ENCODE results near the gene NBEAL2. TPM values are rescaled to one million over a fixed set of nuclear protein-coding genes. Genes with fewer than 3 reads are reported as not detected.

NBEAL2 gene
- total and polyA plus RNA-seq, 2 of the 4 experiments (the other 2 are of a cell fraction) = 2.2 to 12.5 TPM

DNA sequence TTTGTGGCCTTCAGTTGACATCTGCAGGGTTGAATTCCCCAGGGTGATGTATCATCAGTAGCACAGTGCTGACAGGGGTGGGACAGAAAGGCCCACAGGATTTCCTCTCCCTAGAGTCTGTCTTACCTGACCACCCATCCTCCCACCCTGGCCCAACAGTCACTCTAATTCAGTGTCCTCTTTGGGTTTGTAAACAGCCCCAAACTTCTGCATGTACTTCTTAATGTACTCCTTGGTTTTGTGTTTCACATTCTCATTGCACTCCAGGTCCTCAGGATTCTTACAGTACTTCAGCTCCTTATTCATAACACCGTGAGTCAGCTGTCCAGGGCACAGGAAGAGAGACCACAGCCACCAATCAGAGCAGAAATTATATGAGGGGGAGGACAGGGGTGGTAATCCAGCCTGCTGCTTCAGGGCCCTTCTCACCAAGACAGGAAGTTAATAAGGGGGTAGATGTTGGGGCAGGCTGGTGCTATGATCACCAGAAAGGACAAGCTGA is 37.5 kb downstream of the NBEAL2 start (continued):
- TF ChIP-seq NFE2L2 (IDR thresholded peaks at IDR 0.05; ENCODE audit: low read depth, low read length) = peak; percentile 24; the same call in 1 of the 2 replicates
- TF ChIP-seq USF2 (IDR thresholded peaks at IDR 0.05; ENCODE audit: low read depth, low read length) = no peak

- H3K27me3 ChIP-seq (ENCODE audit: control insufficient read depth, insufficient read depth, low read length) = no peaks in the 10 kb centered on the region
- H4K20me1 ChIP-seq (ENCODE audit: insufficient read depth, low read length) = peaks cover 31% of the 10 kb centered on the region
- TF ChIP-seq RAD21 (IDR thresholded peaks at IDR 0.05; ENCODE audit: low read length) = no peak
- TF ChIP-seq CEBPB (IDR thresholded peaks at IDR 0.05; ENCODE audit: low read depth, low read length) = no peak
- no peak for TF ChIP-seq CHD1 (IDR thresholded peaks at IDR 0.05; ENCODE audit: low read depth, low read length)
- no peak for TF ChIP-seq MAFK (IDR thresholded peaks at IDR 0.05; ENCODE audit: low read depth, low read length)
- no peak for TF ChIP-seq POLR2A (IDR thresholded peaks at IDR 0.05; ENCODE audit: low read depth, low read length)
- TF ChIP-seq BHLHE40 (IDR thresholded peaks at IDR 0.05; ENCODE audit: low read depth, low read length) = no peak
- TF ChIP-seq, protein P1, sequence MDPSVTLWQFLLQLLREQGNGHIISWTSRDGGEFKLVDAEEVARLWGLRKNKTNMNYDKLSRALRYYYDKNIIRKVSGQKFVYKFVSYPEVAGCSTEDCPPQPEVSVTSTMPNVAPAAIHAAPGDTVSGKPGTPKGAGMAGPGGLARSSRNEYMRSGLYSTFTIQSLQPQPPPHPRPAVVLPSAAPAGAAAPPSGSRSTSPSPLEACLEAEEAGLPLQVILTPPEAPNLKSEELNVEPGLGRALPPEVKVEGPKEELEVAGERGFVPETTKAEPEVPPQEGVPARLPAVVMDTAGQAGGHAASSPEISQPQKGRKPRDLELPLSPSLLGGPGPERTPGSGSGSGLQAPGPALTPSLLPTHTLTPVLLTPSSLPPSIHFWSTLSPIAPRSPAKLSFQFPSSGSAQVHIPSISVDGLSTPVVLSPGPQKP (IDR thresholded peaks at IDR 0.05; ENCODE audit: borderline replicate concordance, low read depth, low read length) = no peak
- TF ChIP-seq USF2 (IDR thresholded peaks at IDR 0.05; ENCODE audit: low read depth, low read length) = no peak
- no peak for TF ChIP-seq MXI1 (IDR thresholded peaks at IDR 0.05; ENCODE audit: borderline replicate concordance, low read depth, low read length)
- no peak for TF ChIP-seq RCOR1 (IDR thresholded peaks at IDR 0.05; ENCODE audit: insufficient replicate concordance, low read length)
- TF ChIP-seq FOS (IDR thresholded peaks at IDR 0.05; ENCODE audit: low read depth, low read length) = no peak
- TF ChIP-seq NFE2L2 (IDR thresholded peaks at IDR 0.05; ENCODE audit: low read depth, low read length) = no peak
- TF ChIP-seq RFX5 (IDR thresholded peaks at IDR 0.05; ENCODE audit: low read depth, low read length) = no peak
- H4K8ac ChIP-seq (ENCODE audit: low read depth in 2 of 2, low read length in 2 of 2) = peak overlapping the region in 1 of 2 experiments; percentile 57; a peak in 1 of 4 replicates
- CTCF ChIA-PET = interaction anchor here (0.6 to 0.7 kb wide), 2 partner anchors 28 to 64 kb away, joined by 3 read pairs; no protein-coding TSS in a partner anchor
- WGBS, 2 experiments (ENCODE audit: extremely low coverage in 2 of 2, insufficient read length in 1 of 2) = 76% methylated on average over 2 of the region's 6 CpGs; no CpG with 5 or more reads in 1 of the 2 experiments
- ATAC-seq (ENCODE audit: low read depth) (no peak), DNase-seq (peak; percentile 26)
- peak overlapping the region; percentile 21; the same call in 1 of the 2 replicates for H3K56ac ChIP-seq (ENCODE audit: extremely low read depth, insufficient read depth, low read length)
- no peak overlapping the region for H3K4me3 ChIP-seq (ENCODE audit: insufficient read depth, low read depth, low read length)
- no peak overlapping the region for H2BK120ac ChIP-seq (ENCODE audit: low read depth, low read length)
- H3K9ac ChIP-seq (ENCODE audit: low read depth, low read length) = no peak overlapping the region
- no peak overlapping the region for H4K5ac ChIP-seq (ENCODE audit: low read depth, low read length)
- peak overlapping the region; percentile 60 for H3K4ac ChIP-seq (ENCODE audit: low read depth, low read length)
- dilution Hi-C loops (cut with HindIII; ENCODE audit: low sequenced_read_pairs, unreplicated experiment) (no loop called here), in situ Hi-C loops (cut with MboI; ENCODE audit: low sequenced_read_pairs) (no loop called here), intact Hi-C loops (cut with micrococcal nuclease) (no loop called here)
- peak overlapping the region; percentile 62; the same call in 1 of the 2 replicates for H2AK5ac ChIP-seq (ENCODE audit: low read depth, low read length)
- peaks cover 31 to 78% of the 10 kb centered on the region in 2 experiments for H3K79me1 ChIP-seq (ENCODE audit: low read depth in 1 of 2, low read length in 2 of 2)
- BruUV-seq (replicated peaks) = no TSS peak
- peak overlapping the region; percentile 46 for H3K23ac ChIP-seq (ENCODE audit: low read depth, low read length)
- H3K14ac ChIP-seq (replicated peaks; ENCODE audit: low read depth, low read length) = peak overlapping the region; percentile 46
- H2BK5ac ChIP-seq (ENCODE audit: low read depth, low read length, poor library complexity, severe bottlenecking) = peak overlapping the region; percentile 59
- peaks cover 26% of the 10 kb centered on the region for H3K36me3 ChIP-seq (ENCODE audit: control insufficient read depth, insufficient read depth, low read length)
- peaks cover 32% of the 10 kb centered on the region for H3K9me1 ChIP-seq (ENCODE audit: insufficient read depth, low read length)
- POLR2A ChIA-PET (ENCODE audit: unreplicated experiment) = no interaction called here
- H3K27ac ChIP-seq (ENCODE audit: insufficient read depth, low read length) = peak overlapping the region; percentile 19
- H3K18ac ChIP-seq (ENCODE audit: low read depth, low read length) = peak overlapping the region; percentile 7; the same call in 1 of the 2 replicates
- H2AK9ac ChIP-seq (replicated peaks; ENCODE audit: low read depth, low read length, poor library complexity) = peak overlapping the region; percentile 31
- peaks cover 21% of the 10 kb centered on the region for H3K4me1 ChIP-seq (ENCODE audit: control insufficient read depth, insufficient read depth, low read length)
- H2AFZ ChIP-seq (replicated peaks; ENCODE audit: low read length, poor library complexity) = no peak overlapping the region
- H3K9me3 ChIP-seq (ENCODE audit: control insufficient read depth, insufficient read depth, low read length) = no peaks in the 10 kb centered on the region
- peak overlapping the region; percentile 81; the same call in 2 of the 3 replicates for H2BK15ac ChIP-seq (ENCODE audit: low read depth, low read length)
- no peak overlapping the region for H2BK20ac ChIP-seq (ENCODE audit: low read depth, low read length)
- H3K4me2 ChIP-seq (ENCODE audit: low read depth, low read length) = no peak overlapping the region
- H4K91ac ChIP-seq (ENCODE audit: insufficient read depth, low read depth, low read length) = peak overlapping the region; percentile 29
Measured at GRCh38 chr3:47017504-47018268, 38.2 kb downstream of the NBEAL2 start.
